ENCODE data around the gene SIVA1.
A peak's percentile ranks its signal among the peaks of the same experiment; 100 is the strongest.

Gene SIVA1

DNA sequence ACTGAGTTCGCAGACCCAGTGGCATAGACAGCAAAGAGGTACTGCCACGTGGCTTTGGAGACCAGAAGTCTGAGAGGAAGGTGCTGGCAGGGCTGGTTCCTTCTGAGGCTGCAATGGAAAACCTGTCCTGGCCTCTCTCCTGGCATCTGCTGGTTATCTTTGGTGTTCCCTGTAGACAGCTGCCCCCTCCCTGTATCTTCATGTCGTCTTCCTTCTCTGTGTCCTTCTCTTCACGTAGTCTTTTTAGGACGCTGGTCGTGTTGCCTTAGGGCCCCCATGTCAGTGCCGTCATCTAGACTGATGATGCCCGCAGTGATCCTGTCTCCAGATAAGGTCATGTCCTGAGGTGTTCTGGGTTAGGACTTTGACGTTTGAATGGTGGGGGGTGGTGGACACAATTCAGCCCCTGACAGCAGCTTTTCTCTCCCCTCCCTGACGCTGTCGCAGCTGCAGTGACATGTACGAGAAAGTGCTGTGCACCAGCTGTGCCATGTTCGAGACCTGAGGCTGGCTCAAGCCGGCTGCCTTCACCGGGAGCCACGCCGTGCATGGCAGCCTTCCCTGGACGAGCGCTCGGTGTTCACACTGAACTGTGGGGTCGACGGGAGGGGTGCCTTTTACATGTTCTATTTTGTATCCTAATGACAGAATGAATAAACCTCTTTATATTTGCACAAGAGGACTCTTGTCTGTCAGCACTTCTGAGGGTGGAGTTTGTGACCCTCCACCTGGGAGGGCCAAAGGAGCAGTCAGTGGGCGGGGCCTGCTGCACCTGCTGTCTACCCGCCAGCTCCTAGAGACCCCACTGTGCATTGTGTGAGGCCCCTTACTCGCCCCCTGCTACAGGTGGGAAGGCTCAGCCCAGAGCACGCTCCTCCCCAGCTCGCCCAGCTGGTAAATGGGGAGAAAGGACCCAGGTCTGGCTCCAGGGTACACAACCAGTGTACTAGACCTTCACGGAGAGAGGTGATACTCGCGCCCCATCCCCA, 6.3 kb downstream of the SIVA1 start:
- DNase-seq (ENCODE audit: insufficient read length, low spot score), result no peak
- FAIRE-seq, result no peak
- TF ChIP-seq, protein P1, sequence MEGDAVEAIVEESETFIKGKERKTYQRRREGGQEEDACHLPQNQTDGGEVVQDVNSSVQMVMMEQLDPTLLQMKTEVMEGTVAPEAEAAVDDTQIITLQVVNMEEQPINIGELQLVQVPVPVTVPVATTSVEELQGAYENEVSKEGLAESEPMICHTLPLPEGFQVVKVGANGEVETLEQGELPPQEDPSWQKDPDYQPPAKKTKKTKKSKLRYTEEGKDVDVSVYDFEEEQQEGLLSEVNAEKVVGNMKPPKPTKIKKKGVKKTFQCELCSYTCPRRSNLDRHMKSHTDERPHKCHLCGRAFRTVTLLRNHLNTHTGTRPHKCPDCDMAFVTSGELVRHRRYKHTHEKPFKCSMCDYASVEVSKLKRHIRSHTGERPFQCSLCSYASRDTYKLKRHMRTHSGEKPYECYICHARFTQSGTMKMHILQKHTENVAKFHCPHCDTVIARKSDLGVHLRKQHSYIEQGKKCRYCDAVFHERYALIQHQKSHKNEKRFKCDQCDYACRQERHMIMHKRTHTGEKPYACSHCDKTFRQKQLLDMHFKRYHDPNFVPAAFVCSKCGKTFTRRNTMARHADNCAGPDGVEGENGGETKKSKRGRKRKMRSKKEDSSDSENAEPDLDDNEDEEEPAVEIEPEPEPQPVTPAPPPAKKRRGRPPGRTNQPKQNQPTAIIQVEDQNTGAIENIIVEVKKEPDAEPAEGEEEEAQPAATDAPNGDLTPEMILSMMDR (IDR thresholded peaks at IDR 0.05; ENCODE audit: insufficient read depth, missing control alignments), result no peak

GRCh38 chr14:104765517-104765916, 12.6 kb downstream of the SIVA1 start:
- no peak for FAIRE-seq
- TF ChIP-seq, protein P1 (IDR thresholded peaks at IDR 0.05; ENCODE audit: insufficient read depth, missing control alignments), result no peak
- DNase-seq (ENCODE audit: insufficient read length, low spot score), result no peak

DNA sequence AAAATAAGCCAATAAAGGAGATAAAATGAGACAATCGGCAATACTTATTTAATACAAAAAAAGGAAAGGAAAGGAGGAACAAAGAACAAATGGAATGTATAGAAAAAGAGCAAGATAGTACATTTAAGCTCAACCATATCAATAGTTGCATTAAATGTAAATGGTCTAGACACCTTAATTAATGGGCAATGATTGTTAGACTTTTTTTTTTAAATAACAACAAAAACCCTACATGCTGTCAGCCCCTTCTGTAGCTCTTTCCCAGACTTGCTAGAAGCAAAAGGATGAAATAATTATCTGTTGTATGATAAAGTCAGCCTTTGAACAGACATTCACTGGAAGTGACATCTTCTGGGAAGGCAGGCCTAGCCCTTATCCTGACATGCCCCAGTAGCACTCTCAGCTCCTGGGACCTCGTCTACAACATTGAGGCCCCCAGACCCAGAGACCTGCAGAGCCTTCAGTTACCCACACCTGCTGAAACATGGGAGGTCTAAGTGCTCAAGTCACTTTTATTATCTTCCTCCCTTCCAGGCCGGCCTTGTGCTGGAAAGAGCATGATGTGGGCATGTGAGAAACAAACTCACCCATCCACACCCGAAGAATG, 13.4 kb downstream of the SIVA1 start:
- DNase-seq (ENCODE audit: insufficient read length, low spot score) (no peak), FAIRE-seq (no peak)

GRCh38 chr14:104766863-104767633, 14.1 kb downstream of the SIVA1 start:
- FAIRE-seq, result no peak
- DNase-seq (ENCODE audit: insufficient read length, low spot score), result no peak
- TF ChIP-seq, protein P1 (IDR thresholded peaks at IDR 0.05; ENCODE audit: insufficient read depth, missing control alignments), result no peak

More for the DNA sequence above, 13.4 kb downstream of the SIVA1 start:
- TF ChIP-seq, protein P1 (IDR thresholded peaks at IDR 0.05; ENCODE audit: insufficient read depth, missing control alignments), result no peak

DNA sequence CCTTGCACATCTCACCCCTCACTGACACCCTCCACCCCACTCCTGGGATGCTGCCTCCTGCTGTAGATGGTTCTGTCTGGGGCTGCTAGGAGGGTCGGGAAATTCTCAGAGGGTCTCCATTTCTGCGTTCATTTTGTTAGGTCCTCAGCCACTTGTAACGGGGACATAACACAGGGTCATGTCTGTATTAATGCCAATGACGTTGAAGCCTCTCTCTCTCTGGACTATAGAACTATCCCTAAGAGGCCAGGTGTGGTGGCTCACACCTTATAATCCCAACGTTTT, 14.6 kb downstream of the SIVA1 start:
- FAIRE-seq, result no peak
- no peak for DNase-seq (ENCODE audit: insufficient read length, low spot score)
- TF ChIP-seq, protein P1 (IDR thresholded peaks at IDR 0.05; ENCODE audit: insufficient read depth, missing control alignments), result no peak

- TF ChIP-seq, protein P1 (IDR thresholded peaks at IDR 0.05; ENCODE audit: insufficient read depth, missing control alignments), result peak; percentile 74
- DNase-seq (ENCODE audit: insufficient read length, low spot score) (peak; percentile 84), FAIRE-seq (no peak)
These were observed 15.7 kb downstream of the SIVA1 start for GRCh38 chr14:104768437-104769323.
